Pancreas (tissue), 10 donors: ENCODE measurements around the gene TMEM132C. TPM values are rescaled to one million over a fixed set of nuclear protein-coding genes. Genes with fewer than 3 reads are reported as not detected.
A peak's percentile ranks its signal among the peaks of the same experiment; 100 is the strongest.

Source experiments
- ATAC-seq, 4 donors: fragments of 200-7000 bp; cut with Tn5 transposase; one replicate each; pipeline versions ENCODE4 v1.8.0 to v1.9.1; 2020; ENCODE audit warnings: mild to moderate bottlenecking in 4 of 4, moderate library complexity in 4 of 4
- DNase-seq, 6 donors: peaks; one replicate each; pipeline ENCODE4 v3.0.0-alpha.2; 2020
- FAIRE-seq: peaks from 2 replicates; lab custom pipeline; 2012; peaks lifted over from hg19 to GRCh38; lab: Jason Lieb, UNC
- H3K27ac ChIP-seq, 4 donors: fragments of 200-600 bp; sonication (generic); 1 replicate in 3 of 4; 2 replicates in 1 of 4; pipeline versions ENCODE4 v1.5.0 to v1.8.0; 2020
- H3K27me3 ChIP-seq, 4 donors: fragments of 200-600 bp; one replicate each; pipeline ENCODE4 v1.8.0; 2021
- H3K36me3 ChIP-seq, 3 donors: fragments of 200-600 bp; sonication (generic) in 1 of 3; one replicate each; pipeline versions ENCODE4 v1.5.0 to v1.8.0; 2020 to 2021
- H3K4me1 ChIP-seq, 3 donors: fragments of 200-600 bp; one replicate each; pipeline ENCODE4 v1.8.0; 2021
- H3K4me3 ChIP-seq, 4 donors: fragments of 200-600 bp; sonication (generic) in 2 of 4; one replicate each; pipeline versions ENCODE4 v1.5.0 to v1.8.0; 2020 to 2021
- H3K9me3 ChIP-seq, 4 donors: fragments of 200-600 bp; one replicate each; pipeline ENCODE4 v1.8.0; 2021
- CTCF ChIP-seq, 4 donors: fragments of 200-600 bp; sonication (generic) in 3 of 4; IDR thresholded peaks; one replicate each; pipeline versions ENCODE4 v1.5.0 to v1.8.0; 2021; ENCODE audit warnings: antibody characterized with exemption in 4 of 4
- WGBS, 2 donors: extraction: QIAGEN DNeasy Blood & Tissue Kit; methylation state at CpG; one replicate each; pipeline ENCODE4 v1.1.7; 2013; 5-methylcytosine and 5-hydroxymethylcytosine counted together
- intact Hi-C, 3 donors: fragments of 100-400 bp; cut with DNase I; formaldehyde crosslinking; loops; one replicate each; pipeline versions ENCODE4 v1.11.1 to v1.14.2; 2022
- polyA plus RNA-seq, 2 donors: library from polyadenylated mRNA; stranded (reverse); fragments of 200-250 nt; gene quantifications; one replicate each; pipeline ENCODE4 v1.2.3, GENCODE V29; 2013
- total RNA-seq, 6 donors: library from RNA; stranded (reverse); fragmentation: NEBNext Ultra II Directional in 4 of 6; extraction: Animal tissue kit (Norgen Biotek cat#: 25700) in 4 of 6; gene quantifications; one replicate each; pipeline versions ENCODE4 v1.2.1 to v1.2.4, GENCODE V29; 2021 to 2023
- donor health status: healthy with polysubstance abuse.
- donor health status: DM: no; HTN: no; CAD: no; lungs with moderate emphysema.
- donor health status: DM: no; HTN: no; CAD: no.
- donor health status: control.
- donor health status: control.
- donor health status: Bipolar disorder and iron deficiency.
- donor health status: DM: yes; HTN: yes; CAD: no.
- donor health status: DM: no; HTN: no; CAD: no.
- donor health status: DM: no; HTN: no; CAD: no.
- donor health status: DM: yes; HTN: yes; CAD: no.

The TMEM132C gene
- total and polyA plus RNA-seq, 8 donors: 0.63 to 5.8 (median 3.1) TPM

- intact Hi-C loops: no loop called here
- ATAC-seq: no peak
- Histone ChIP-seq H3K36me3 (no peaks in the 10 kb centered on the region), H3K9me3 (no peaks in the 10 kb centered on the region), H3K4me1 (no peaks in the 10 kb centered on the region), H3K27ac (no peak overlapping the region), H3K27me3 (peaks cover 0 to 5% (median 0%) of the 10 kb centered on the region in 4 donors), H3K4me3 (no peak overlapping the region)
- no peak for TF ChIP-seq CTCF (IDR thresholded peaks at IDR 0.05)
- no peak for DNase-seq
- FAIRE-seq: no peak
- WGBS, 2 donors: 45 to 69% methylated on average over 12 of the region's 12 CpGs
Measured at GRCh38 chr12:128643155-128643554, 376.2 kb downstream of the TMEM132C start.

DNA sequence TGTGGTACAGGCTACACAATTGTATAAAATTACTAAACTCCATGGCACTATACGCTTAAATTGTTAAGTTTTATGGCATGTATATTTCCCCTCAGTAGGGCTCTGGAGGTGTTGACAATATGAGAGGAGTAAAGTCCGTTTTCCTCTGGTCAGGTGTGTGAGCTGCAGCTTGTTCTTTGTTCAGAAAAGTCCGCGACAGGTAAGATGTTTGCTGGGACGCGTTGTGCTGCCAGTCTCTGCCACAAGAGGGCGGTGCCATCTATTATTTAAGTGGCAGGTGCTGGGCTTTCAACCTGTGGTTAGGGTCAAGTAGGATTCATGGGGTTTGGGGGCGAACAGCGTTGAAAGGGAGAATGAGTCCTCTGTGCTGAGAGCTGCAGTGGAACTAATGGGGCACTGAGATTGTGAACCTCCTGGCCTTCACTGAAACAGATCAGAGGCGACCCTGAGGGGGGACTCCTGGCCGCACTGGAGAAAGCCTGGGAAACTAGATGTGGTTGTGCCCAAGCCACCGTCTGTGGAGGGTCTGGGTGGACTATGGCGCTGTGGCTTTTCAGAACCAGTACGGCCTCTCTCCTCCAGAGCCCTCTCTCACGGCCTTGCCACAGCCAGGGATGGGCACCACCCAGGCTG is 377.8 kb downstream of the TMEM132C start:
- Histone ChIP-seq H3K4me1 (no peaks in the 10 kb centered on the region), H3K27me3 (peaks cover 0 to 5% (median 0%) of the 10 kb centered on the region in 4 donors), H3K9me3 (no peaks in the 10 kb centered on the region), H3K4me3 (no peak overlapping the region), H3K36me3 (no peaks in the 10 kb centered on the region), H3K27ac (no peak overlapping the region)
- ATAC-seq (peak; percentile 9 to 59 (median 32)), DNase-seq (peak in 3 of 6 donors; percentile 28 to 75 (median 50)), FAIRE-seq (no peak)
- 38 to 41% methylated on average over 14 to 15 of the region's 15 CpGs for WGBS, 2 donors
- peak; percentile 35 to 49 (median 45) for TF ChIP-seq CTCF (IDR thresholded peaks at IDR 0.05)
- intact Hi-C loops: no loop called here

DNA sequence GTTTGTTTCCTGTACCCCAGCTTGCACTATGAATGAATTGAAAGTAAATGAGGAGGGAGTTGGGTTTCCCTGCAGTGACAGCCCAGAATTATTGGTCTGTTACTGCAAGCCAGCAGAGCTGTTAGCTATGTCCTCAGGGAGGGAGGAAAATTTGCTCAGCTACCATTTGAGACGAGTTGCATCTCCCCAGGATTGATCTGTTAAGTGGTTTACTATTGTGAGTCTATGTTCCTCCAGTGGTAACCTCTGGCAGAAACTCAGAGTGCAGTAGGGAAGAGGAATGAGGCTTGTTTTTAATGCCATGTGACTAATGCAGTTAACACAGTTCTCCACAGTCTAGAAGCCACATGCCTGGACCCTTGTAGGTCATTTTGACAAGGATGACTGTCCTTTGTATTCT is 382.9 kb downstream of the TMEM132C start:
- DNase-seq: no peak

DNA sequence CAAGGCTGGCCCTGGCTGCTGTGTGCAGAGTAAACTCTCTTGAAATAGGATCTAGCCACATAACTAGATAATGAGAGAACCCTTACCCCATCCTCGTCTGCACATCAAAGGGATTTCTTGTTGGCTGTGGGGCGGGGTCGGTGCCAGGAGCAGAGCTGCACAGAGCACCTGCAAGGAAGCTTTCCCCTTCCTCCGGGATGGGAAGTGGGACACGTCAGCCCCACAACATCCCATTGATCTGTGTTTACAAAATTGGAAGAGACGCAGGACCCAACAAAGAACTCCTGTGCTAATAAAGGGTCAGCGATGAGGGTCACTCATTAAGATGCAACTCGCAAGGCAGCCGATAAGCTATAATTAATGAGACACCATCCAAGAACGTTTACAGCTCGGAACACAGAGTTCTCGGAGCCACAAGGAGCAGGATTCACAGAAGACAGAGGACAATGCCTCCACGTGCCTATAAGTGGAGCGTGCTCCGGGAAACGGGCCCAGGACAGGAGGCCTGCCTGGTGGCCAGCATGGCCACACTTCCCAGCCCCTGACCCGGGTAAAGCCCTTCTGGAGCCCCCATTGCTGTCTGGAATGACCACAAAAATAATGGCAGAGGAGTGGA is 385.3 kb downstream of the TMEM132C start:
- Histone ChIP-seq H3K36me3 (no peaks in the 10 kb centered on the region), H3K4me3 (no peak overlapping the region), H3K4me1 (no peaks in the 10 kb centered on the region), H3K27me3 (no peaks in the 10 kb centered on the region), H3K9me3 (no peaks in the 10 kb centered on the region), H3K27ac (no peak overlapping the region)
- TF ChIP-seq CTCF (IDR thresholded peaks at IDR 0.05): no peak
- DNase-seq (no peak), ATAC-seq (no peak), FAIRE-seq (no peak)
- intact Hi-C loops: no loop called here
- whole genome bisulfite sequencing, 2 donors: 30 to 39% methylated on average over 17 of the region's 17 CpGs

More for the DNA sequence above, 382.9 kb downstream of the TMEM132C start:
- WGBS, 2 donors: 5 to 11% methylated on average over 1 of the region's 1 CpG
- no peak overlapping the region for H3K4me3 ChIP-seq
- no peaks in the 10 kb centered on the region for H3K9me3 ChIP-seq
- TF ChIP-seq CTCF (IDR thresholded peaks at IDR 0.05): no peak
- intact Hi-C loops: no loop called here
- H3K4me1 ChIP-seq: no peaks in the 10 kb centered on the region
- H3K27me3 ChIP-seq: no peaks in the 10 kb centered on the region
- FAIRE-seq (no peak), ATAC-seq (no peak)
- no peaks in the 10 kb centered on the region for H3K36me3 ChIP-seq
- no peak overlapping the region for H3K27ac ChIP-seq

GRCh38 chr12:128654468-128654867 is 387.5 kb downstream of the TMEM132C start:
- no peak for FAIRE-seq
- WGBS, 2 donors: 49 to 54% methylated on average over 8 of the region's 8 CpGs

More at GRCh38 chr12:128654468-128654867, 387.5 kb downstream of the TMEM132C start:
- DNase-seq: no peak
- Histone ChIP-seq H3K27me3 (no peaks in the 10 kb centered on the region), H3K9me3 (no peaks in the 10 kb centered on the region), H3K4me1 (no peaks in the 10 kb centered on the region), H3K4me3 (no peak overlapping the region), H3K36me3 (no peaks in the 10 kb centered on the region), H3K27ac (no peak overlapping the region)
- intact Hi-C loops: no loop called here
- no peak for ATAC-seq
- no peak for TF ChIP-seq CTCF (IDR thresholded peaks at IDR 0.05)
